Measurements from ENCODE around the gene NQO2. TPM values are rescaled to one million over a fixed set of nuclear protein-coding genes. Genes with fewer than 3 reads are reported as not detected.
A peak's percentile ranks its signal among the peaks of the same experiment; 100 is the strongest.

The NQO2 gene
- total and polyA plus RNA-seq, 2 of the 13 experiments (the other 11 are each of a cell fraction or from before 2014, with no cell fraction given): 32.2 to 56.5 TPM

GRCh38 chr6:3013486-3013885 is 13.8 kb downstream of the NQO2 start:
- H3K4me2 ChIP-seq (ENCODE audit: low read depth, low read length): no peak overlapping the region
- ATAC-seq (peak; percentile 48; the same call in 2 of the 3 replicates), FAIRE-seq (no peak), DNase-seq (ENCODE audit: low spot score) (no peak)
- H3K9me3 ChIP-seq (ENCODE audit: low read length): peaks cover 16% of the 10 kb centered on the region
- H2AFZ ChIP-seq (ENCODE audit: low read length): no peak overlapping the region
- H3K36me3 ChIP-seq (replicated peaks in 1 of 2; ENCODE audit: control insufficient read depth in 1 of 2, insufficient read depth in 2 of 2, low read length in 2 of 2): peaks cover 27 to 67% of the 10 kb centered on the region in 2 experiments
- ChIA-PET POLR2A (interaction anchor here (0.6 to 2.3 kb wide), 2 partner anchors 13 to 40 kb away, joined by 3 to 13 read pairs; partner anchors contain the start of gene NQO2), CTCF (ENCODE audit: low intra/inter-chr PET ratio, low total read pairs) (no interaction called here)
- BruUV-seq (replicated peaks): no TSS peak
- intact Hi-C loops (cut with micrococcal nuclease; ENCODE audit: unreplicated experiment): no loop called here
- no peak overlapping the region for H3K27ac ChIP-seq (ENCODE audit: extremely low read length, insufficient read depth, low read length)
- no peak overlapping the region; the same call in 1 of the 2 replicates for H3K9ac ChIP-seq (ENCODE audit: insufficient read depth, low read depth, low read length)
- in situ Hi-C loops (cut with HindIII; ENCODE audit: extremely low pct_ligation_motif_present, low pct_unique_long_range_greater_than_20kb): no loop called here
- H3K4me1 ChIP-seq (ENCODE audit: insufficient read depth, low read length): peaks cover 27% of the 10 kb centered on the region
- H4K20me1 ChIP-seq (ENCODE audit: insufficient read depth, low read length): no peaks in the 10 kb centered on the region
- WGBS (ENCODE audit: low lambda C conversion rate): 80% methylated on average over 1 of the region's 2 CpGs
- no peaks in the 10 kb centered on the region for H3K27me3 ChIP-seq (ENCODE audit: control insufficient read depth in 1 of 2, insufficient read depth in 2 of 2, low read length in 2 of 2)
- no peak overlapping the region for H3K4me3 ChIP-seq (replicated peaks in 1 of 3; ENCODE audit: insufficient read depth in 1 of 3, low read depth in 2 of 3, low read length in 3 of 3)
- H3K79me2 ChIP-seq (ENCODE audit: insufficient read depth, low read length): no peaks in the 10 kb centered on the region
- peak; percentile 92 for TF ChIP-seq MAFF (IDR thresholded peaks at IDR 0.05; ENCODE audit: low read depth, low read length)
- TF ChIP-seq FOSL2 (CRISPR knock-in tag; IDR thresholded peaks at IDR 0.05): peak; percentile 80
- TF ChIP-seq ZBTB38 (CRISPR knock-in tag; IDR thresholded peaks at IDR 0.05): peak; percentile 54; the same call in 1 of the 2 replicates
- no peak for TF ChIP-seq CBX5 (CRISPR knock-in tag; IDR thresholded peaks at IDR 0.05; ENCODE audit: borderline replicate concordance)
- peak; percentile 95 to 96 for TF ChIP-seq MAFK (conservative IDR thresholded peaks at IDR 0.05 in 1 of 2, IDR thresholded peaks at IDR 0.05 in 1 of 2; ENCODE audit: low read length in 2 of 2)
- peak; percentile 98 for TF ChIP-seq ZNF17 (CRISPR knock-in tag; IDR thresholded peaks at IDR 0.05)
- TF ChIP-seq THRA (CRISPR knock-in tag; IDR thresholded peaks at IDR 0.05; ENCODE audit: borderline replicate concordance): no peak
- TF ChIP-seq NFE2 (CRISPR knock-in tag; IDR thresholded peaks at IDR 0.05): peak; percentile 66; the same call in 1 of the 2 replicates
- TF ChIP-seq SOX6 (IDR thresholded peaks at IDR 0.05): no peak
- 0 out of 2 replicates have a peak, but pooled peaks have one; percentile 8 for TF ChIP-seq SOX6 (CRISPR knock-in tag; IDR thresholded peaks at IDR 0.05)
- TF ChIP-seq ZBTB33 (CRISPR knock-in tag; IDR thresholded peaks at IDR 0.05): peak; percentile 98
- TF ChIP-seq FOXA1 (IDR thresholded peaks at IDR 0.05): no peak
- TF ChIP-seq FOXA1 (CRISPR knock-in tag; IDR thresholded peaks at IDR 0.05): peak; percentile 47; the same call in 1 of the 2 replicates
- no peak for TF ChIP-seq SETDB1 (CRISPR knock-in tag; IDR thresholded peaks at IDR 0.05; ENCODE audit: borderline replicate concordance)
- no peak for TF ChIP-seq CHCHD3 (CRISPR knock-in tag; IDR thresholded peaks at IDR 0.05)
- TF ChIP-seq NFE2L2 (IDR thresholded peaks at IDR 0.05; ENCODE audit: low read length): peak; percentile 46; the same call in 1 of the 2 replicates
- 0 out of 2 replicates have a peak, but pooled peaks have one; percentile 60 for TF ChIP-seq MAFG (CRISPR knock-in tag; IDR thresholded peaks at IDR 0.05)
- no peak for TF ChIP-seq DNMT3B (CRISPR knock-in tag; conservative IDR thresholded peaks at IDR 0.05)
